ENCODE data around the gene PPP1R7.

PPP1R7 gene

GRCh38 chr2:241121008-241121407 lies 29.3 kb upstream of the PPP1R7 start:
- DNase-seq: no peak

DNA sequence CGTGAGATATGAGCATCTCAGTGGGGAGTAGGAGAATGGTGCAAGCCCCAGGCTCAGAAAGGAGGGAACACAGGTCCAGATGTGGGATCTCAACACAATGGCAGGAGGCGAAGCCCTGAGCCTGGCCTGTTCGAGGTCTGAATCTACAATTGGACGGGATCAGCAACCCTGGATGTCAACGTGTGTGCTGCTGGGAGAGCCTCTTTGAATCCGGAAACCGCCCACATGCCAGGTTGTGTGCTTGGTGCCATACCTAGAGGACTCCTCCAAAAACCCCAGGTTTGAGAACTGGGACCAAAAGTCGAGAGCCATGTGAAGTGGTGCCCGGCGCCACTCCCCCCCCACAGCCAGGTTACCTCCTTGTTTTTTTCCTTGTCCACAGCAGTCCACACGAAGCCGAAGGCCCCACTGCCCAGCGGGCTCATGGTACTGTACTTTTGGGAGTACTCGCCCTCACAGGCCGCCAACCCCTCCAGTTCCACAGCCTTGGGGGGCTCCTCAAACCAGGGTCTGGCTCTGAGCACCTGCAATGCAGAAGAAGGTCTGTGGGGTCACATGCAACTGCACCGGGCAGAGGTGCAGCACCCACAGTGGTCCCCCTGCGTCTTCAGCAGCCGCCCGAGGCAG lies 27.8 kb upstream of the PPP1R7 start:
- no peak for DNase-seq

DNA sequence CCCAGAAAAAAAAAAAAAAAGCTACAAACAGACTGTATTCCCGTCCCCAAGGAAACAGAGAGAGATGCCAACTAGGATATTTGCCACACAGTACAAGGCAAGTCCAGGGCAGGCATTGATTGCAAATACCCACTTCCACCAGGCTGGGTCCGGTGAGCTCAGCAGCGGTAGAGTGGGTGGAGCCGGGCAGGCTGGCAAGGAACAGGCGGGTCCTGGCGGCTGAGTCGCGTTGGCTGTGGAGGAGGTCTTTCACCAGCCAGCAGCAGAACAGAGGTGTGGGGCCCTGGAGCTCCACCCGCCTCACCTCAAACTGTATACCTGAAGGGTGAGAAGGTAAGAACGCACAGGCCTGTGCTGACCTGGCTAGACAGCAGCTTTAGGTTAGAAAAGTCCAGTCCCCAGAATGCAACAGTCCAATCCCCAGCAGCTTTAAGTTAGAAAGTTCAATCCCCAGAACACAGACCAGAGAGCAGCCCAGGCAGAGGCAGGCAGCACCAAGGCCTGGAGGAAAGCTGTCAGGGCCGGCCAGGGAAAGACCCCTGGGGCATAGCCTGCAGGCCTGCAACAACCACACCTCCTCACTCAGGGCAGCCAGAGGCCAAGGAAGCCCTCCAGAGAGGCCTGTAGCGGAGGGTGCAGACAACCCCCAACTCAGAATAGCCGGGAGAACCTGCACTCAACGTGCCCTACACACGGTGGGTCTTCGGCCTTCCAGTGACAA lies 26.3 kb upstream of the PPP1R7 start:
- no peak for DNase-seq

GRCh38 chr2:241125626-241126025 lies 24.6 kb upstream of the PPP1R7 start:
- no peak for DNase-seq

- no peak for DNase-seq
Measured at GRCh38 chr2:241126201-241126611, 24.1 kb upstream of the PPP1R7 start.

DNA sequence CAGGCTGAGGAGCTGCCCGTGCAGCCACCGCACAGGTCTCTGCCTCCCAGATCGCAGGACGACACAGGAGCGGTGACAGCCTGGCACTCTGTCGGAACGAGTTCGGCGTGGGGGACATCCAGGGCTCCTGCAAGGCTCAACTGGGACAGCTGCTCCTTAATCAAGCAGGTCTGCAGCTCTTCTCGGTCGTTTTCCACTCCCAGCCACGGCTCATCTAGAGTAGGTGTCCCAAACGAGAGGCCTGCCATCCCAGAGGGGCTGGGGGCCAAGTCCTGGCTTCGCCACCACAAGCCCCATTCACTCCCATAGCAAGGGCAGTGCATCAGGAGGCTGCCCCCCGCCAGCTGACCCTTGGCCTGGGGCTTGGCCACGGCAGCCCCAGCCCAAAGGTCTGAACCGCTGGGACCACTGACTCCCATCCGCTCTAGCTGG lies 23.5 kb upstream of the PPP1R7 start:
- DNase-seq: no peak

DNA sequence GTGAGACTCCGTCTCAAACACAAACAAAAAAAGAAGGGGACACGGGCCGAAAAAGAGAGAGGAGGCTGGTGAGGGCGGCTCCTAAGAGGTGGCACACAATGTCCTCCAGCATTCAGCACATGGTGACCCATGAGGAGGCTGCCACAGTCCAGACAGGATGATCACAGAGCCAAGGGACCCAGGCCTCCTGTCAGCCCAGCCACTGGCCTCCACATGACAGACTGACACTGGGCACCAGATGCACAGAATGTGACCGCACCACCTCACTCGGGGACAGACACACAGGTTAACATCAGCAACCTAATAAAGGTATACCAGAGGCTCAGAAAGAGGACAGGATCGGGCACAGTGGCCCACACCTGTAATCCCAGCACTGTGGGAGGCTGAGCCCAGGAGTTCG lies 22.0 kb upstream of the PPP1R7 start:
- no peak for DNase-seq

GRCh38 chr2:241129086-241129871 lies 21.0 kb upstream of the PPP1R7 start:
- DNase-seq: no peak

DNA sequence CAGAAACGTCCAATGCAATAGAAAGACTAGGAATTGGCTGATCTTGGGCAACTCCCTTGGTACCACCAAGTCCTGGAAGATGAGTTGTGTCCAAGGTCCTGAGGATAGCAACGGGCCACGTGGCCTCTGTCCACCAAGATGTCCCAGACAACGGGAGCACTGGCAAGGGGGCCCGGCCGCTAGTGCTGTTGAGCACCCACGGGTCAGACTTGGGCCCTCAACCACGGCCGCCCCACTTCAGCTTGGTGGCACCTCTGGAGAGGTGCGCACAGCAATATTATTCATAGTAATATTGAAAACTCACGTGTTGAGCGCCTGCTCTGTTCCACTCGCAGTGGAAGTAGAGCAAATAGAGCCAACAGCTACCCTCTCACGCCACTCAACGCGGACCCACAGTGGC lies 20.0 kb upstream of the PPP1R7 start:
- no peak for DNase-seq

DNA sequence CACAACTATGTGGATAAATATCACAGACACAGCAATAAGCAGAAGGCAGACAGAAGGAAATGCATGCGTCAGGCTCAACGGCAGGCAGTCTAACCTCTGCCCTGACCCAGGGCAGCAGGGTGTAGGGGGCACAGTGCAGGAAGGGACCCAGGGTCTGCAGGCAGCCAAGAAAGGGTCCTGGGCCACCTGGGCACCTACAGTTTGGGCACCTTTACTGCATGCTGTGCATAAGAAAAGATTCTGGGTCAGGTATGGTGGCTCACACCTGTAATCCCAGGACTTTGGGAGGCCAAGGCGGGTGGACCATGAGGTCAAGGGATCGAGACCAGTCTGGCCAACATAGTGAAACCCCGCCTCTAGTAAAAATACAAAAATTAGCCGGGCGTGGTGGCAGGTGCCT lies 18.7 kb upstream of the PPP1R7 start:
- DNase-seq: no peak

GRCh38 chr2:241132538-241133435 lies 17.5 kb upstream of the PPP1R7 start:
- DNase-seq: no peak

DNA sequence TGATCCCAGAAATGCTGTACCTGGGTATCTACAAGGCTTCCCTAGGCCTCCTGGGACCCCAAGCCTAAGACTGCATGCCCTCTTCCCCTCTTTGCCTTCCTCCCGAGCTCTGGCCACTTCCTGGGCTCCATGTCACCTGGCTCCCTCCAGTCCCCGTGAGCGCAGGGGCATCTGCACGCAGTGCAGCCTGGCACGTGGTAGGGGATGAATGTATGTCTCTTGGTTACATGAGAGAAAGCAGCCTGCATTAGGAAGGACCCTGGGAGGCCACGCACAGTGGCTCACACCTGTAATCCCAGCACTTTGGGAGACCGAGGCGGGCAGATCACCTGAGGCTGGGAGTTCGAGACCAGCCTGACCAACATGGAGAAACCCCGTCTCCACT lies 16.8 kb upstream of the PPP1R7 start:
- DNase-seq: no peak

DNA sequence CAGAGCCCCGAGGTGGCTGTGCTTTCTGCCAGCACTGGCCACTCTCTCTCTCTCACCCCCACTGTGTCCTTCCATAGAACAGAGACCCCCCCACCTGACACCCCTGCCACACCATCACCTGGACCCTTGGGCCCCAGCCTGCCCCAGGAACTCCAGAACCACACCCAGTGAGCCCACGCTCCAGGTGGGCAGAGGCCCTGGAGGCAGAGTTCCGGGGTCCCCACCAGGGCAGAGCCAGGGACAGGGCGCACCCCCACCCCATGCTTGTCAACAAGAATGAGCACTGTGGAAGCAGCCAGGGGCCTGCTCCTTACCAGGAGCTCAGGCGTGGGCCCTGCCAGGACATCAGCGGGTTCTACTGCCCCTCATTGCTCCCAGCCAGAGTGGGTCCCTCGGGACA lies 15.6 kb upstream of the PPP1R7 start:
- no peak for DNase-seq

DNA sequence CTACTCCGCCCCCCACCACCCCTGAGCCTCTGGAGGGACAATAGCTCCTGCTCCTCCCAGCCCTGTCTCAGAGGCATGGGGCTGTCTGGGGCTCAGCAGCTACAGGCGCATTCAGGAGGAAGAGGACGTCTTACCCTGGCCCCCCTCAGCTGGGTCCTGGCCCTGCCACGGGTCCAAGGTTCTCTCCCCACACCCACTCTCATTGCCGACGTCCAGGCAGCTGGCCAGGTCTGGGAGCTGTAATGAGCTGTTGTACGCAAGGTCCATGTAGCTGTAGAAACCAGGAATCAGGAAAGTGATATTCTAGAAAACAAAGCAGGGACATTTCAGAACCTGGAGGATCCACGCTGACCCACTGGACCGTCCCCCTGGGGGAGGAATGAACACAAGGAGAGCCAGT lies 14.5 kb upstream of the PPP1R7 start:
- DNase-seq: no peak

GRCh38 chr2:241136191-241136590 lies 14.1 kb upstream of the PPP1R7 start:
- no peak for DNase-seq

GRCh38 chr2:241136661-241137260 lies 13.5 kb upstream of the PPP1R7 start:
- DNase-seq: no peak

- DNase-seq: no peak
Measured at GRCh38 chr2:241137276-241138190, 12.7 kb upstream of the PPP1R7 start.

- DNase-seq: no peak
Measured at GRCh38 chr2:241138471-241138870, 11.8 kb upstream of the PPP1R7 start.

- no peak for DNase-seq
Measured at GRCh38 chr2:241139531-241140444, 10.5 kb upstream of the PPP1R7 start.

DNA sequence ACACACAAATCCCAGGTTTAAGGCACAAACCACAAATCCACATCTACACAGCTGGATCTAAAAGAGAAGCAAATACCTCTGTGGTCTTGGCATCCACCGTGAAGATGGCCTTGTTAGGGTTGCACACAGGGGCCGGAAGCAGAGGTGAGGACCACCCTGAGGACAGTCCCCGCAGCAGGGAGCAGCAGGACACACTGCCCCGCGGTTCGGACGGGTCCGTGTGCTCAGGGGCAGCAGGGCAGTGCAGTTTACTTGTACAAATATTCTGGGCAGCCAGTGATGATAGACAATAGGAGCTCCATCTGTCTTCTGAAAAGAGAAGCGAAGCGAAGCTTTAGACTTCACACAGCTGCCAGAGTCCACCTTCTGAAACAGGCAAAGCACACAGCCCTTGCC lies 9.8 kb upstream of the PPP1R7 start:
- no peak for DNase-seq
